ELF-1 (cell line): Measurements from ENCODE around the gene IQUB.
A peak's percentile ranks its signal among the peaks of the same experiment; 100 is the strongest.
"Not testable (repeated sequence)": the region's sequence is repeated elsewhere in the genome, so short reads cannot be mapped to it uniquely, and the experiment has no call there.

Source experiments
- DNase-seq: peaks from one replicate; pipeline ENCODE4 v3.0.0-alpha.2; 2016; ENCODE audit warnings: low read depth, low spot score

IQUB gene

GRCh38 chr7:123492485-123492884, 41.9 kb downstream of the IQUB start:
- no peak for DNase-seq

GRCh38 chr7:123485721-123486120, 48.7 kb downstream of the IQUB start:
- DNase-seq = no peak

GRCh38 chr7:123485187-123485586, 49.2 kb downstream of the IQUB start:
- no peak for DNase-seq

GRCh38 chr7:123484199-123484598, 50.2 kb downstream of the IQUB start:
- DNase-seq = no peak

GRCh38 chr7:123480107-123480506, 54.3 kb downstream of the IQUB start:
- DNase-seq = no peak

GRCh38 chr7:123478056-123478455, 56.3 kb downstream of the IQUB start:
- DNase-seq = not testable (repeated sequence)

- no peak for DNase-seq
Observed at GRCh38 chr7:123472750-123473445, 61.5 kb downstream of the IQUB start.

- no peak for DNase-seq
Observed at GRCh38 chr7:123472327-123472726, 62.1 kb downstream of the IQUB start.

GRCh38 chr7:123468303-123468702, 66.1 kb downstream of the IQUB start:
- DNase-seq = no peak

- no peak for DNase-seq
Observed at GRCh38 chr7:123463890-123464289, 70.5 kb downstream of the IQUB start.

- DNase-seq = no peak
Observed at GRCh38 chr7:123460616-123461015, 73.8 kb downstream of the IQUB start.

- DNase-seq = no peak
Observed at GRCh38 chr7:123455965-123456470, 78.4 kb downstream of the IQUB start.

- peak; percentile 13 for DNase-seq
Observed at GRCh38 chr7:123440101-123440548, 94.3 kb downstream of the IQUB start.

- DNase-seq = no peak
Observed at GRCh38 chr7:123439191-123439590, 95.2 kb downstream of the IQUB start.

- no peak for DNase-seq
Observed at GRCh38 chr7:123437447-123437995, 96.9 kb downstream of the IQUB start.

GRCh38 chr7:123435080-123435700, 99.2 kb downstream of the IQUB start:
- DNase-seq = no peak

GRCh38 chr7:123433665-123434064, 100.7 kb downstream of the IQUB start:
- DNase-seq = no peak

GRCh38 chr7:123432601-123433000, 101.8 kb downstream of the IQUB start:
- no peak for DNase-seq

- DNase-seq = no peak
Observed at GRCh38 chr7:123431075-123431614, 103.2 kb downstream of the IQUB start.

- DNase-seq = no peak
Observed at GRCh38 chr7:123425246-123425645, 109.1 kb downstream of the IQUB start.

GRCh38 chr7:123424463-123424862, 109.9 kb downstream of the IQUB start:
- DNase-seq = no peak

GRCh38 chr7:123423622-123424021, 110.8 kb downstream of the IQUB start:
- DNase-seq = no peak

- no peak for DNase-seq
Observed at GRCh38 chr7:123417580-123417979, 116.8 kb downstream of the IQUB start.
